Lower lobe of right lung (tissue), 2 donors: ENCODE measurements around the gene BST2. TPM values are rescaled to one million over a fixed set of nuclear protein-coding genes. Genes with fewer than 3 reads are reported as not detected.

ENCODE experiments used
- ATAC-seq, 2 donors: fragments of 200-7000 bp; cut with Tn5 transposase; one replicate each; pipeline ENCODE4 v1.9.1; 2020 to 2022; ENCODE audit warnings: mild to moderate bottlenecking in 2 of 2, moderate library complexity in 2 of 2
- DNase-seq: peaks from one replicate; pipeline ENCODE4 v3.0.0-alpha.2; 2020
- H3K27ac ChIP-seq: fragments of 200-600 bp; one replicate; pipeline ENCODE4 v1.8.0; 2022
- H3K27me3 ChIP-seq: fragments of 200-600 bp; one replicate; pipeline ENCODE4 v1.8.0; 2022; ENCODE audit warnings: low read depth
- H3K36me3 ChIP-seq: fragments of 200-600 bp; one replicate; pipeline ENCODE4 v1.8.0; 2022; ENCODE audit warnings: mild to moderate bottlenecking
- H3K4me1 ChIP-seq: fragments of 200-600 bp; one replicate; pipeline ENCODE4 v1.8.0; 2022
- H3K4me3 ChIP-seq: fragments of 200-600 bp; one replicate; pipeline ENCODE4 v1.8.0; 2022; ENCODE audit warnings: mild to moderate bottlenecking
- H3K9me3 ChIP-seq: fragments of 200-600 bp; one replicate; pipeline ENCODE4 v1.8.0; 2022
- intact Hi-C: fragments of 100-400 bp; cut with DNase I; formaldehyde crosslinking; loops from one replicate; pipeline ENCODE4 v1.11.0; 2022
- total RNA-seq: library from RNA; stranded (reverse); fragmentation: NEBNext Ultra II Directional; extraction: Animal tissue kit (Norgen Biotek cat#: 25700); gene quantifications from one replicate; pipeline ENCODE4 v1.2.1, GENCODE V29; 2021
- TF ChIP-seq, protein P1 (sequence below): fragments of 200-600 bp; IDR thresholded peaks from one replicate; pipeline ENCODE4 v1.8.0; 2022; ENCODE audit warnings: antibody characterized with exemption, mild to moderate bottlenecking
- donor health status: DM: no; HTN: yes; CAD: no; lungs with severe emphysema.

Gene BST2
- total RNA-seq, 1 donor from 2014 or later = 165 TPM

DNA sequence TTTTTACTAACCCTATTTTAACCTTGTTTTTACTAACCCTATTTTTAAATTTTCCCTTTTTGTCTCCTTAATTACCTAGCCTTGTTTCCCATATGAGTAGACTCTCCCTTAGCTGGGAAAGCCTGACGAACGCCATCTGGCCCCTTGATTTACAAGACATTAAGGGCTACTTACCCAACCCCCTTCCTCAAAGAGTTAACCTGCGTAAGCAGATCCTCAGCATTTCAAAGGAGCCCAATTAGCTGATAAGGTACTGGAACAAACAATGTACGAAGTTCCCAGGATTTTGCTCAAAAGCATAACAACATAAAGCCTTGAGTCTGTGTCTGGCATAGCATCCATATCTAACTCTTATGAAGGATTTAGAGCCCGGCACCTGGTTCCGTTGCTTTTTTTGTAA is 9.7 kb upstream of the BST2 start:
- peaks cover 21% of the 10 kb centered on the region for H3K36me3 ChIP-seq
- H3K4me1 ChIP-seq = peaks cover 22% of the 10 kb centered on the region
- DNase-seq (no peak), ATAC-seq (no peak)
- intact Hi-C loops = no loop called here
- no peak overlapping the region for H3K4me3 ChIP-seq
- no peaks in the 10 kb centered on the region for H3K9me3 ChIP-seq
- no peaks in the 10 kb centered on the region for H3K27me3 ChIP-seq
- TF ChIP-seq, protein P1, sequence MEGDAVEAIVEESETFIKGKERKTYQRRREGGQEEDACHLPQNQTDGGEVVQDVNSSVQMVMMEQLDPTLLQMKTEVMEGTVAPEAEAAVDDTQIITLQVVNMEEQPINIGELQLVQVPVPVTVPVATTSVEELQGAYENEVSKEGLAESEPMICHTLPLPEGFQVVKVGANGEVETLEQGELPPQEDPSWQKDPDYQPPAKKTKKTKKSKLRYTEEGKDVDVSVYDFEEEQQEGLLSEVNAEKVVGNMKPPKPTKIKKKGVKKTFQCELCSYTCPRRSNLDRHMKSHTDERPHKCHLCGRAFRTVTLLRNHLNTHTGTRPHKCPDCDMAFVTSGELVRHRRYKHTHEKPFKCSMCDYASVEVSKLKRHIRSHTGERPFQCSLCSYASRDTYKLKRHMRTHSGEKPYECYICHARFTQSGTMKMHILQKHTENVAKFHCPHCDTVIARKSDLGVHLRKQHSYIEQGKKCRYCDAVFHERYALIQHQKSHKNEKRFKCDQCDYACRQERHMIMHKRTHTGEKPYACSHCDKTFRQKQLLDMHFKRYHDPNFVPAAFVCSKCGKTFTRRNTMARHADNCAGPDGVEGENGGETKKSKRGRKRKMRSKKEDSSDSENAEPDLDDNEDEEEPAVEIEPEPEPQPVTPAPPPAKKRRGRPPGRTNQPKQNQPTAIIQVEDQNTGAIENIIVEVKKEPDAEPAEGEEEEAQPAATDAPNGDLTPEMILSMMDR = no peak
- H3K27ac ChIP-seq = no peak overlapping the region

- H3K36me3 ChIP-seq = peaks cover 21% of the 10 kb centered on the region
- DNase-seq (no peak), ATAC-seq (no peak)
- no peak overlapping the region for H3K4me3 ChIP-seq
- TF ChIP-seq, protein P1 = no peak
- H3K27me3 ChIP-seq = no peaks in the 10 kb centered on the region
- intact Hi-C loops = no loop called here
- peaks cover 19% of the 10 kb centered on the region for H3K4me1 ChIP-seq
- no peak overlapping the region for H3K27ac ChIP-seq
- no peaks in the 10 kb centered on the region for H3K9me3 ChIP-seq
These were observed 8.7 kb upstream of the BST2 start for GRCh38 chr19:17414097-17414496.

- H3K27ac ChIP-seq = no peak overlapping the region
These were observed 6.4 kb upstream of the BST2 start for GRCh38 chr19:17411801-17412200.

DNA sequence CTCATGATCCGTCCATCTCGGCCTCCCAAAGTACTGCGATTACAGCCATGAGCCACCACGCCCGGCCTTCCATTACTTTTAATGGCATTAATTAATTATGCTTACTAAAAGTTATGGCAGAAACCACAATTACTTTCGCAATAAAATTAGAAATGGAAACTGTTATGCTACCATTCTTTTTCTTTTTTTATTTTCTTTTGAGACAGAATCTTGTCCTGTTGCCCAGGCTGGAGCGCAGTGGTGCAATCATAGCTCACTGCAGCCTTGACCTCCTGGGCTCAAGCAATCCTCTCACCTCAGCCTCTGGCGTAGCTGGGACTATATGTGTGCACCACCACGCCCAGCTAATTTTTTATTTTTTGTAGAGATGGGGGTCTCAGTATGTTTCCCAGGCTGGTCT is 4.6 kb upstream of the BST2 start:
- DNase-seq = no peak
- H3K27me3 ChIP-seq = no peaks in the 10 kb centered on the region
- TF ChIP-seq, protein P1 = no peak
- H3K4me3 ChIP-seq = no peak overlapping the region
- no peak for ATAC-seq
- intact Hi-C loops = no loop called here
- no peak overlapping the region for H3K27ac ChIP-seq
- peaks cover 21% of the 10 kb centered on the region for H3K36me3 ChIP-seq
- no peaks in the 10 kb centered on the region for H3K9me3 ChIP-seq
- H3K4me1 ChIP-seq = peaks cover 41% of the 10 kb centered on the region

More at GRCh38 chr19:17411801-17412200, 6.4 kb upstream of the BST2 start:
- Histone ChIP-seq H3K27me3 (no peaks in the 10 kb centered on the region), H3K36me3 (peaks cover 21% of the 10 kb centered on the region), H3K9me3 (no peaks in the 10 kb centered on the region), H3K4me3 (no peak overlapping the region), H3K4me1 (peaks cover 29% of the 10 kb centered on the region)
- no peak for DNase-seq
- intact Hi-C loops = no loop called here
- TF ChIP-seq, protein P1 = no peak
- ATAC-seq = peak in 1 of 2 donors; percentile 39

DNA sequence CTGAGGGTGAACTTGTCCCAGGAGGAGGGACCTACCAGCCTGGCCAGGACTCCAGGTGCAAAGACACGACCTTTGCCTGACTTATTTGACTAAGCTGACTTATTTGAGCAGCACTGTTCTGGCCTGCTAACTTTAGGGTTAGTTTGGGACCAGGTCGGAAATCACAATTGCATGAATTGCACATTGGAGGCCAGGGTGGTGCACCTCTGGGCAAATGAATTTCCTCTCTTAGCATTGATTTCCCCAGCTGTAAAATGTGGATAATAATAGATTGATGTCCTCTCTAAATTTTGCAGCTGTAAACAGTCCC is 1.4 kb upstream of the BST2 start:
- Histone ChIP-seq H3K4me3 (peak overlapping the region; percentile 72), H3K27ac (peak overlapping the region; percentile 85), H3K9me3 (no peaks in the 10 kb centered on the region), H3K36me3 (peaks cover 13% of the 10 kb centered on the region), H3K27me3 (no peaks in the 10 kb centered on the region), H3K4me1 (peaks cover 25% of the 10 kb centered on the region)
- intact Hi-C loops = no loop called here
- no peak for DNase-seq
- no peak for ATAC-seq
- TF ChIP-seq, protein P1 = no peak
